ENCODE measurements around the gene BPIFB2. TPM values are rescaled to one million over a fixed set of nuclear protein-coding genes. Genes with fewer than 3 reads are reported as not detected.
"Not testable (repeated sequence)": the region's sequence is repeated elsewhere in the genome, so short reads cannot be mapped to it uniquely, and the experiment has no call there.

Gene BPIFB2
- polyA plus RNA-seq, 3 donors = not detected

DNA sequence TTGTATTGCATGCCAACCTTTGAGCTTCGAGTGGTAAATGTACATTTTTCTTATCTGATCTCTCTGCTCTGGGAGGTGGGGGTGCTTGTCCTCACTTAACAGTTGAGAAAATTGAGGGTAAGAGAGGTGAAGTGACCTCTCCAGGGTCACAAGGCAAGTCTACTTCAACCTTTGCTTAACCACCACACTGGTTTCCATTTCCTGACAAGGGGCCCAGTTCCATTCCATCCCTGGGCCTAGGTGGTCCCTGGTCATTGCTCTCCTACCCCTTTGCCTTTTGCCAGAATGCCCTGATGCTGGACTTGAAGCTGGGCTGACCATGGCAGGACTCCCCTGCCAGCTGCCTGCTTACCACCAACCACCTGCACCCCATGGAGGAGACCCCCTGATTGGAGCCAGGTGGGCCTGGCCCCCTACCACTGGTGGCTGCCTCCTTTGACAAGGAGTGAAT is 36.3 kb downstream of the BPIFB2 start:
- no CpG with 5 or more reads among the region's 1 CpG for WGBS (ENCODE audit: insufficient coverage)
- Histone ChIP-seq H4K20me1 (ENCODE audit: insufficient read depth, low read length) (no peaks in the 10 kb centered on the region), H2AFZ (ENCODE audit: insufficient read depth, low read depth, low read length, poor library complexity, severe bottlenecking) (no peak overlapping the region), H3K4me1 (ENCODE audit: control insufficient read depth in 1 of 2, insufficient read depth in 2 of 2, low read length in 2 of 2) (no peaks in the 10 kb centered on the region), H3K79me2 (ENCODE audit: insufficient read depth, low read length) (no peaks in the 10 kb centered on the region), H3K9me3 (replicated peaks in 1 of 2; ENCODE audit: control insufficient read depth in 1 of 2, insufficient read depth in 1 of 2, low read length in 2 of 2) (peaks cover 24 to 30% of the 10 kb centered on the region in 2 donors), H3K36me3 (replicated peaks in 1 of 2; ENCODE audit: control insufficient read depth in 1 of 2, insufficient read depth in 2 of 2, low read length in 2 of 2) (no peaks in the 10 kb centered on the region), H3K9ac (ENCODE audit: insufficient read depth, low read length, poor library complexity, severe bottlenecking) (no peak overlapping the region), H3K4me3 (replicated peaks in 1 of 3; ENCODE audit: low read depth in 2 of 3, low read length in 3 of 3) (no peak overlapping the region), H3K27me3 (ENCODE audit: control insufficient read depth in 2 of 2, insufficient read depth in 2 of 2, low read length in 2 of 2) (no peaks in the 10 kb centered on the region), H3K4me2 (replicated peaks; ENCODE audit: extremely low read depth, low read length, poor library complexity, severe bottlenecking) (no peak overlapping the region), H3K27ac (ENCODE audit: low read depth in 1 of 2, low read length in 2 of 2) (no peak overlapping the region)
- peaks cover 13 to 38% (median 27%) of the 10 kb centered on the region in 7 donors for H3K9me3 Mint-ChIP-seq
- DNase-seq = no peak
- intact Hi-C loops (cut with micrococcal nuclease) = no loop called here
- peaks cover 0 to 7% (median 2%) of the 10 kb centered on the region in 3 donors for H3K27me3 Mint-ChIP-seq (ENCODE audit: low read depth in 3 of 3)
- no peak overlapping the region for H3K4me3 Mint-ChIP-seq
- no peak overlapping the region for H3K27ac Mint-ChIP-seq
- H3K36me3 Mint-ChIP-seq = no peaks in the 10 kb centered on the region
- TF ChIP-seq, protein P1, sequence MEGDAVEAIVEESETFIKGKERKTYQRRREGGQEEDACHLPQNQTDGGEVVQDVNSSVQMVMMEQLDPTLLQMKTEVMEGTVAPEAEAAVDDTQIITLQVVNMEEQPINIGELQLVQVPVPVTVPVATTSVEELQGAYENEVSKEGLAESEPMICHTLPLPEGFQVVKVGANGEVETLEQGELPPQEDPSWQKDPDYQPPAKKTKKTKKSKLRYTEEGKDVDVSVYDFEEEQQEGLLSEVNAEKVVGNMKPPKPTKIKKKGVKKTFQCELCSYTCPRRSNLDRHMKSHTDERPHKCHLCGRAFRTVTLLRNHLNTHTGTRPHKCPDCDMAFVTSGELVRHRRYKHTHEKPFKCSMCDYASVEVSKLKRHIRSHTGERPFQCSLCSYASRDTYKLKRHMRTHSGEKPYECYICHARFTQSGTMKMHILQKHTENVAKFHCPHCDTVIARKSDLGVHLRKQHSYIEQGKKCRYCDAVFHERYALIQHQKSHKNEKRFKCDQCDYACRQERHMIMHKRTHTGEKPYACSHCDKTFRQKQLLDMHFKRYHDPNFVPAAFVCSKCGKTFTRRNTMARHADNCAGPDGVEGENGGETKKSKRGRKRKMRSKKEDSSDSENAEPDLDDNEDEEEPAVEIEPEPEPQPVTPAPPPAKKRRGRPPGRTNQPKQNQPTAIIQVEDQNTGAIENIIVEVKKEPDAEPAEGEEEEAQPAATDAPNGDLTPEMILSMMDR (IDR thresholded peaks at IDR 0.05) = no peak
- H3K4me1 Mint-ChIP-seq = no peaks in the 10 kb centered on the region

DNA sequence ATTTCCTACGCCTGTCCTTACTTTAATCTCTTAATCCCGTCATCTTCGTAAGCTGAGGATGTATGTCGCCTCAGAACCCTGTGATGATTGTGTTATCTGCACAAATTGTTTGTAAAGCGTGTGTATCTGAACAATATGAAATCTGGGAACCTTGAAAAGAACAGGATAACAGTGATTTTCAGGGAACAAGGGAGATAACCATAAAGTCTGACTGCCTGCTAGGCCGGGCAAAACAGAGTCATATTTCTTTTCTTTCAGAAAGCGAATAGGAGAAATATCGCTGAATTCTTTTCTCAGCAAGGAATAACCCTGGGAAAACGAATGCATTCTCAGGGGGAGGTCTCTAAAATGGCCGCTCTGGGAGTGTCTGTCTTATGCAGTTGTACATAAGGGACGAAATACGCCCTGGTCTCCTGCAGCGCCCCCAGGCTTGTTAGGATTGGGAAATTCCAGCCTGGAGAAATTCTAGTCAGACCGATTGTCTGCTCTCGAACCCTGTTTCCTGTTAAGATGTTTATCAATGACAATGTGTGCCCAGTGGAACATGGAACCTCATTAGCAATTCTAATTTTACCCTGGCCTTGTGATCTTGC is 37.7 kb downstream of the BPIFB2 start:
- H3K4me3 ChIP-seq (replicated peaks in 1 of 3; ENCODE audit: low read depth in 2 of 3, low read length in 3 of 3); H3K79me2 ChIP-seq (ENCODE audit: insufficient read depth, low read length); H3K27ac ChIP-seq (ENCODE audit: low read depth in 1 of 2, low read length in 2 of 2); H3K27ac Mint-ChIP-seq; H3K9ac ChIP-seq (ENCODE audit: insufficient read depth, low read length, poor library complexity, severe bottlenecking); H3K27me3 Mint-ChIP-seq (ENCODE audit: low read depth in 3 of 3); H3K4me3 Mint-ChIP-seq; H3K36me3 ChIP-seq (replicated peaks in 1 of 2; ENCODE audit: control insufficient read depth in 1 of 2, insufficient read depth in 2 of 2, low read length in 2 of 2); H4K20me1 ChIP-seq (ENCODE audit: insufficient read depth, low read length); H3K4me2 ChIP-seq (replicated peaks; ENCODE audit: extremely low read depth, low read length, poor library complexity, severe bottlenecking); H3K36me3 Mint-ChIP-seq; H3K27me3 ChIP-seq (ENCODE audit: control insufficient read depth in 2 of 2, insufficient read depth in 2 of 2, low read length in 2 of 2); H2AFZ ChIP-seq (ENCODE audit: insufficient read depth, low read depth, low read length, poor library complexity, severe bottlenecking); H3K4me1 ChIP-seq (ENCODE audit: control insufficient read depth in 1 of 2, insufficient read depth in 2 of 2, low read length in 2 of 2); H3K4me1 Mint-ChIP-seq; DNase-seq; intact Hi-C loops (cut with micrococcal nuclease): not testable (repeated sequence)
- H3K9me3 Mint-ChIP-seq = peaks cover 13 to 38% (median 27%) of the 10 kb centered on the region in 7 donors
- 82% methylated on average over 8 of the region's 15 CpGs for WGBS (ENCODE audit: insufficient coverage)
- peaks cover 24 to 30% of the 10 kb centered on the region in 2 donors for H3K9me3 ChIP-seq (replicated peaks in 1 of 2; ENCODE audit: control insufficient read depth in 1 of 2, insufficient read depth in 1 of 2, low read length in 2 of 2)

Measured in CD14-positive monocyte (primary cell).